ENCODE results near the gene UBE2Z. TPM values are rescaled to one million over a fixed set of nuclear protein-coding genes. Genes with fewer than 3 reads are reported as not detected.

Gene UBE2Z
- total and polyA plus RNA-seq, 2 of the 13 experiments (the other 11 are each of a cell fraction or from before 2014, with no cell fraction given), result 63.2 to 122 TPM

GRCh38 chr17:48954300-48954755 lies 46.1 kb downstream of the UBE2Z start (continued):
- no peak for TF ChIP-seq RERE (CRISPR knock-in tag; IDR thresholded peaks at IDR 0.05; ENCODE audit: low read depth)
- no peak for TF ChIP-seq GTF3A (CRISPR knock-in tag; conservative IDR thresholded peaks at IDR 0.05)
- TF ChIP-seq ZNF142 (CRISPR knock-in tag; IDR thresholded peaks at IDR 0.05), result no peak
- TF ChIP-seq ZNF235 (CRISPR knock-in tag; IDR thresholded peaks at IDR 0.05; ENCODE audit: borderline replicate concordance), result no peak
- no peak for TF ChIP-seq SYNCRIP (IDR thresholded peaks at IDR 0.05; ENCODE audit: insufficient read depth, low read depth, low read length)
- TF ChIP-seq ZSCAN21 (CRISPR knock-in tag; IDR thresholded peaks at IDR 0.05; ENCODE audit: borderline replicate concordance), result 0 out of 2 replicates have a peak, but pooled peaks have one; percentile 40
- peak; percentile 59; the same call in 1 of the 2 replicates for TF ChIP-seq ZMYM4 (CRISPR knock-in tag; IDR thresholded peaks at IDR 0.05)
- TF ChIP-seq HNF1B (CRISPR knock-in tag; IDR thresholded peaks at IDR 0.05), result peak; percentile 19; the same call in 1 of the 2 replicates
- TF ChIP-seq PHF5A (CRISPR knock-in tag; IDR thresholded peaks at IDR 0.05; ENCODE audit: low read depth, unreplicated experiment), result peak; percentile 48
- TF ChIP-seq ZC3H4 (CRISPR knock-in tag; IDR thresholded peaks at IDR 0.05; ENCODE audit: borderline replicate concordance), result no peak
- no peak for TF ChIP-seq CBFB (CRISPR knock-in tag; IDR thresholded peaks at IDR 0.05)
- 0 out of 2 replicates have a peak, but pooled peaks have one; percentile 1 for TF ChIP-seq RFXAP (CRISPR knock-in tag; IDR thresholded peaks at IDR 0.05; ENCODE audit: borderline replicate concordance)
- TF ChIP-seq HNRNPK (IDR thresholded peaks at IDR 0.05; ENCODE audit: low read depth, low read length, poor library complexity, severe bottlenecking), result no peak
- TF ChIP-seq KDM5B (CRISPR knock-in tag; IDR thresholded peaks at IDR 0.05; ENCODE audit: borderline replicate concordance), result no peak
- no peak for TF ChIP-seq BATF2 (CRISPR knock-in tag; IDR thresholded peaks at IDR 0.05)

Measured in HepG2 (cell line).